ENCODE results near the gene SMAD7. TPM values are rescaled to one million over a fixed set of nuclear protein-coding genes. Genes with fewer than 3 reads are reported as not detected.

SMAD7 gene
- total RNA-seq, 1 experiment from 2014 or later, result 12.0 TPM

DNA sequence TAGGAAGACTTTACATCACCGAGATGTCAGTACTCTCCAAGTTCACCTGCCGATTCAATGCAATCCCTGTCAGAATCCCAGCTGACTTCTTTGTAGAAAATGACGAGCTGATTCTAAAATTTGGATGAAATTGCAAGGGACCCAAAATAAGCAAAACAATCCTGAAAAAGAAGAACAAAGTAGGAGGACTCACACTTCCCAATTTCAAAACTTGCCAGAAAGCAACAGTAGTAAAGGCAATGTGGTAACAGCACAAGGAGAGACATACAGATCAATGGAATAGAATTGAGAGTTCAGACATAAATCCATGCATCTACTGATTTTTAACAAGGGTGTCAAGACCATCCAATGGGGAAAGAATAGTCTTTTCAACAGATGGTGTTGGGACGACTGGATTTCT is 52.2 kb downstream of the SMAD7 start:
- intact Hi-C loops (cut with micrococcal nuclease; ENCODE audit: unreplicated experiment), result no loop called here
- H3K4me3 ChIP-seq (ENCODE audit: low read depth, low read length, poor library complexity, severe bottlenecking), result no peak overlapping the region
- no peaks in the 10 kb centered on the region for H3K27me3 ChIP-seq (replicated peaks; ENCODE audit: insufficient read depth, low read depth, low read length, poor library complexity)
- DNase-seq (ENCODE audit: low spot score), result no peak
- peaks cover 10% of the 10 kb centered on the region for H3K4me1 ChIP-seq (ENCODE audit: insufficient read depth, low read length, poor library complexity, severe bottlenecking)
- ChIA-PET CTCF (no interaction called here), POLR2A (ENCODE audit: low non-redundant PET) (no interaction called here)
- BruUV-seq (replicated peaks), result no TSS peak
- no peaks in the 10 kb centered on the region for H3K9me3 ChIP-seq (ENCODE audit: low read depth, low read length, poor library complexity, severe bottlenecking)
- H3K27ac ChIP-seq (ENCODE audit: low read depth, low read length, poor library complexity, severe bottlenecking), result no peak overlapping the region
- no peaks in the 10 kb centered on the region for H3K36me3 ChIP-seq (ENCODE audit: insufficient read depth, low read length, poor library complexity, severe bottlenecking)
- TF ChIP-seq, protein P1, sequence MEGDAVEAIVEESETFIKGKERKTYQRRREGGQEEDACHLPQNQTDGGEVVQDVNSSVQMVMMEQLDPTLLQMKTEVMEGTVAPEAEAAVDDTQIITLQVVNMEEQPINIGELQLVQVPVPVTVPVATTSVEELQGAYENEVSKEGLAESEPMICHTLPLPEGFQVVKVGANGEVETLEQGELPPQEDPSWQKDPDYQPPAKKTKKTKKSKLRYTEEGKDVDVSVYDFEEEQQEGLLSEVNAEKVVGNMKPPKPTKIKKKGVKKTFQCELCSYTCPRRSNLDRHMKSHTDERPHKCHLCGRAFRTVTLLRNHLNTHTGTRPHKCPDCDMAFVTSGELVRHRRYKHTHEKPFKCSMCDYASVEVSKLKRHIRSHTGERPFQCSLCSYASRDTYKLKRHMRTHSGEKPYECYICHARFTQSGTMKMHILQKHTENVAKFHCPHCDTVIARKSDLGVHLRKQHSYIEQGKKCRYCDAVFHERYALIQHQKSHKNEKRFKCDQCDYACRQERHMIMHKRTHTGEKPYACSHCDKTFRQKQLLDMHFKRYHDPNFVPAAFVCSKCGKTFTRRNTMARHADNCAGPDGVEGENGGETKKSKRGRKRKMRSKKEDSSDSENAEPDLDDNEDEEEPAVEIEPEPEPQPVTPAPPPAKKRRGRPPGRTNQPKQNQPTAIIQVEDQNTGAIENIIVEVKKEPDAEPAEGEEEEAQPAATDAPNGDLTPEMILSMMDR (conservative IDR thresholded peaks at IDR 0.05; ENCODE audit: low read depth, low read length), result no peak
- no peak for TF ChIP-seq EZH2 (IDR thresholded peaks at IDR 0.05; ENCODE audit: borderline replicate concordance, low read depth, low read length, poor library complexity, severe bottlenecking)

DNA sequence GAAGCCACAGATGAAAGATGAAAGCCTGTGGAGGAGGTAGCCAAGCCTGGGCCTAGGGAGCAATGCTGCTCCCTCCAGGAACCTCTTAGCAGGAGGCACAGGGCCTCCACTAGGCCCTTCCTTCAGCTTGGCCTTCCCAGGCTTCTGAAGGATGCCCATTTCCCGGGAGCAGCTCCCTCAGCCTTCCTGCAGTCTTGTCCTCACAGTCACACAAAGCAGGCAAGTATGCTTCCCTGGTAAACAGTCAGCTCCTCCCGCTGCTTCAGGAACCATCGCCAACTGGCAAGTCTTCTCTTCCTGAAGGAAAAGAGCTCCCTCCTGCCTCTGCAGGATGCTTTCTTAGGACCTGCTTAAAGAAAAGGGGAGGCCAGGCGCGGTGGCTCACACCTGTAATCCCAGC is 53.2 kb downstream of the SMAD7 start:
- H3K36me3 ChIP-seq (ENCODE audit: insufficient read depth, low read length, poor library complexity, severe bottlenecking), result no peaks in the 10 kb centered on the region
- DNase-seq (ENCODE audit: low spot score), result no peak
- ChIA-PET POLR2A (ENCODE audit: low non-redundant PET) (no interaction called here), CTCF (interaction anchor here (0.5 kb wide), 1 partner anchor 74 kb away, joined by 3 read pairs; no protein-coding TSS in a partner anchor)
- H3K27me3 ChIP-seq (replicated peaks; ENCODE audit: insufficient read depth, low read depth, low read length, poor library complexity), result no peaks in the 10 kb centered on the region
- intact Hi-C loops (cut with micrococcal nuclease; ENCODE audit: unreplicated experiment), result no loop called here
- H3K4me3 ChIP-seq (ENCODE audit: low read depth, low read length, poor library complexity, severe bottlenecking), result no peak overlapping the region
- no TSS peak for BruUV-seq (replicated peaks)
- H3K9me3 ChIP-seq (ENCODE audit: low read depth, low read length, poor library complexity, severe bottlenecking), result no peaks in the 10 kb centered on the region
- H3K4me1 ChIP-seq (ENCODE audit: insufficient read depth, low read length, poor library complexity, severe bottlenecking), result peaks cover 10% of the 10 kb centered on the region
- TF ChIP-seq, protein P1 (conservative IDR thresholded peaks at IDR 0.05; ENCODE audit: low read depth, low read length), result no peak
- no peak for TF ChIP-seq EZH2 (IDR thresholded peaks at IDR 0.05; ENCODE audit: borderline replicate concordance, low read depth, low read length, poor library complexity, severe bottlenecking)
- H3K27ac ChIP-seq (ENCODE audit: low read depth, low read length, poor library complexity, severe bottlenecking), result no peak overlapping the region

DNA sequence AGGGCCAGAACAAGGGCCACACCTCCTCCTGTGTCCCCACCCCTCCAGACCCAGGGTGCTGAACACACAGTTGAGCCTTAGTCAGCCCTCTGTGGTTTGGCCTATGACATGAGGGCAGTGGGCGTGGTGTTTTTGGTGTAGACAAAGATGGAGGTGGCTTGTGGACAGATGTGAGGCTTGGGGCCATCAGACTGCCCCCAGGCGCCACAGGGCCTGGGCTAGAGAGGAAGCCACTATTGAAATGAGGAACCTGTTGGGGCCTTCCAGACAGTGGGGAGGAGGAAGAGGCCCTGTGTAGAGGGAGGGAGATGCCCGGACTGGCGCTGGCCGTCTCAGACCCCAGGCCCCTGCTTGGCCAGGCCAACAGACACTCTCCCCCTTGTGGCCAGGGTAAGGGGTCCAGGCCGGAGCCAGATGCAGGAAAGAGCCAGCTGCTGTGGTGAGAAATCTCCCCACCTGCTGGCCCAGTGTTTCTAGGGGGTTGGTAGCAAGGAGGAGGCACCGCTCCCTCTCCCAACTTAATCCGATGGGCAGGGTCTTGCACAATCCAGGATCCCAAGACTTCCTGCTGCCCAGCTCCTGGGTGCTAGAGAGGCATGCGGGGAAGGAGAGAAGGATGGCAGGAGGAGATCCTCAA is 53.8 kb downstream of the SMAD7 start:
- Histone ChIP-seq H3K9me3 (ENCODE audit: low read depth, low read length, poor library complexity, severe bottlenecking) (no peaks in the 10 kb centered on the region), H3K4me1 (ENCODE audit: insufficient read depth, low read length, poor library complexity, severe bottlenecking) (peaks cover 6% of the 10 kb centered on the region), H3K4me3 (ENCODE audit: low read depth, low read length, poor library complexity, severe bottlenecking) (no peak overlapping the region), H3K27ac (ENCODE audit: low read depth, low read length, poor library complexity, severe bottlenecking) (no peak overlapping the region), H3K36me3 (ENCODE audit: insufficient read depth, low read length, poor library complexity, severe bottlenecking) (no peaks in the 10 kb centered on the region), H3K27me3 (replicated peaks; ENCODE audit: insufficient read depth, low read depth, low read length, poor library complexity) (no peaks in the 10 kb centered on the region)
- POLR2A ChIA-PET (ENCODE audit: low non-redundant PET), result no interaction called here
- CTCF ChIA-PET, result interaction anchor here (0.5 kb wide), 1 partner anchor 75 kb away, joined by 3 read pairs; no protein-coding TSS in a partner anchor
- no TSS peak for BruUV-seq (replicated peaks)
- DNase-seq (ENCODE audit: low spot score), result no peak
- TF ChIP-seq EZH2 (IDR thresholded peaks at IDR 0.05; ENCODE audit: borderline replicate concordance, low read depth, low read length, poor library complexity, severe bottlenecking), result no peak
- TF ChIP-seq, protein P1 (conservative IDR thresholded peaks at IDR 0.05; ENCODE audit: low read depth, low read length), result no peak
- intact Hi-C loops (cut with micrococcal nuclease; ENCODE audit: unreplicated experiment), result no loop called here

Data from A673 (cell line).